Muscle of arm (tissue), 12 donors: ENCODE measurements around the gene KAZN. TPM values are rescaled to one million over a fixed set of nuclear protein-coding genes. Genes with fewer than 3 reads are reported as not detected.

ENCODE experiments used
- DNase-seq: peaks from one replicate; pipeline ENCODE4 v3.0.0-alpha.2; 2013
- polyA plus RNA-seq, 12 donors: library from polyadenylated mRNA; unstranded; fragments of 120-200 nt; gene quantifications; one replicate each; pipeline ENCODE4 v1.2.1, GENCODE V29; 2013; ENCODE audit not compliant: insufficient read length in 12 of 12

Gene KAZN
- polyA plus RNA-seq, 12 donors: 10.6 to 20.6 (median 14.8) TPM; not detected in 1

GRCh38 chr1:14848625-14849024 lies 250.1 kb downstream of the KAZN start:
- peak; percentile 17 for DNase-seq

- DNase-seq: peak; percentile 10
These were observed 250.6 kb downstream of the KAZN start for GRCh38 chr1:14849038-14849437.

- DNase-seq: no peak
These were observed 252.1 kb downstream of the KAZN start for GRCh38 chr1:14850563-14850962.

DNA sequence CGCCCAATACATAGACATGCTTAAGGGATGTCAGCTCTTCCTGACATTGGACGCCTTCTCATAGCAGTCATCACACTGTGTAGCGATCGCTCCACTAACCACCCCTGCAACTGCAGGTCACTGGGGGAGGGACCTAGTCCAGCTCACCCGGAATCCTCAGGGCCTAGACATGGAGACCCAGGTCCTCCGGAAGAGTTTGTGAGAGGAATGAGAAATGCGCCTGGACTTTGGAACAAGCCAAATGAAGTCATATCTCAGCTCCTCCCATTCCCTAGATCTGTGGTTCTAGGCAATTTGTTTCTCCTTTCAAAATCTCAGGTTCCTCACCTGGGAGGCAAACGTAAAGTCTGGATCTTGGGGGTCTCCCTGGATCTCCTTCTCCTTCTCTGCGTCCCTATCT lies 253.3 kb downstream of the KAZN start:
- no peak for DNase-seq

DNA sequence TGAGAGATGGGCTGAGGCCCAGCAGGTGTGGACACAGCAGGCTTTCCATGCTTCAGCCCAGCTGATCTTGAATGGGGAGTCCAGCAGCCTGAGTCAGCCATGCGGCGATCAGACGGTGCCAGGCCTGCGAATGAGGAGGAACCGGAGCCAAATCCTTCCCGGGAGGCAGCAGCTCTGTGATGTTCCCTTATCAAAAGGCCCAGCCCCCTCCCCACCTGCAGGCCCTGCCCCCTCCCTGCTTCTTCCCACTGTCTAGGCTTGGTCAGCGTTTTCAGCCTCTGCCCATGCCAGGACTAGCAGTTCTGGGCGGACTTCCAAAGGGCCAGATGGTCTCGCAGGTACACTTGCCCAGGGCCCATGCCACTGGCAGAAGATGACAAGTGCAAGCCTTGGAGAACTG lies 253.8 kb downstream of the KAZN start:
- DNase-seq: no peak

DNA sequence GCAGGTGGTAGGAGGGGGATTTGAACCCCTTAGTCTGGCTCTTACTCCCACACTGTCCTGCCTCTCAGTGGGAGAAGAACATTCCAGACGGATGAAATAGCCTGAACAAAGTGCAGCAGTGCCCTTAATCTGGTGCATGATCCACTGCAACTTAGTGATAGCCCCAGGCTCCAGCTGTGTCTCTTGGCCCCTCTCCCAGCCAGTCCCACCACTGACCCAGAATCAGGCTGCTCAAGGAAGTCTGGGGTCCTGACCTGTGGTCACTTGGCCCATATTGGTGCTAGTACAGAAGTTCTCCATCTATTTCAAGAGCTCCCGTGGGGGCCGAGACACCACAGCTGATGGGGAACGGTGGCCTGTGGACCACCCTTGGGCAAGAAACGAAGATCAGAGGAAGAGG lies 255.0 kb downstream of the KAZN start:
- no peak for DNase-seq

DNA sequence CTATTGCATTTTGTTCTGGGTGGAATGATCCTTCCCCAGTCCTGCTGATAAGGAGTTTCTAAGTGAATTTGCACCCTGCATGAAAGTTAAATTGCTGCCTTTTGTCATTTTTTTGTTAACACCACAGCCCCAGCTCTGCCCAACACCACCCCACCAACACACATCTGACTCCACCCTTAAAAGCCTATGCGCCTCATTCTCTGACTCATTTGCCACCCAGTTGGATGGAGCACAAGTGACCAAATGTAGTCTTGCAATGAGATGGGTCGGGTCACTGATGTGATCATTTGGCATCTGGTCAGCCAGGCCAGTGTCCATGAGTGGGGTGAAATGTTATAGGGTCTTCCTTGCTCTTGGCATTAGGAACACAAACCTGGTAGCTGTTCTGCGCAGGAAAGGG lies 256.8 kb downstream of the KAZN start:
- no peak for DNase-seq

DNA sequence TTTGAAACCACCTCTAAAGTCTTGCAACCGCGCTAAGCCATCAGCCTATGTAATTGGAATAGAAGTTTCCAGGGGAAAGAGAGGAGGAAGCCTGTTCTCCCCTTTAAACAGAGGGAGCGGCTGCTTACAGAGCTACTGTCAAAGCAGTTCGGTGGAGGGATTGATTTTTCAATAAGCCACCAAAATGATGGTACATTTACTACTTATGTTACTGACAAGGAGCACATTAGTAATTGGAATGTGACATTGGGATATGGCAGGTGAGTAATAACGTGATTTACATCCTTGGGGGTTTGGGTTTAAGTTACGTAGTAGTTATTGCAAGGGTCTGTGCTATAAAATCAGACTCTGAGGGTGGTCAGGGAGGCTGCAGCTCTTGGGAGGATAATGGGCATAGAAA lies 257.3 kb downstream of the KAZN start:
- DNase-seq: no peak

- no peak for DNase-seq
These were observed 259.1 kb downstream of the KAZN start for GRCh38 chr1:14857436-14858195.

DNA sequence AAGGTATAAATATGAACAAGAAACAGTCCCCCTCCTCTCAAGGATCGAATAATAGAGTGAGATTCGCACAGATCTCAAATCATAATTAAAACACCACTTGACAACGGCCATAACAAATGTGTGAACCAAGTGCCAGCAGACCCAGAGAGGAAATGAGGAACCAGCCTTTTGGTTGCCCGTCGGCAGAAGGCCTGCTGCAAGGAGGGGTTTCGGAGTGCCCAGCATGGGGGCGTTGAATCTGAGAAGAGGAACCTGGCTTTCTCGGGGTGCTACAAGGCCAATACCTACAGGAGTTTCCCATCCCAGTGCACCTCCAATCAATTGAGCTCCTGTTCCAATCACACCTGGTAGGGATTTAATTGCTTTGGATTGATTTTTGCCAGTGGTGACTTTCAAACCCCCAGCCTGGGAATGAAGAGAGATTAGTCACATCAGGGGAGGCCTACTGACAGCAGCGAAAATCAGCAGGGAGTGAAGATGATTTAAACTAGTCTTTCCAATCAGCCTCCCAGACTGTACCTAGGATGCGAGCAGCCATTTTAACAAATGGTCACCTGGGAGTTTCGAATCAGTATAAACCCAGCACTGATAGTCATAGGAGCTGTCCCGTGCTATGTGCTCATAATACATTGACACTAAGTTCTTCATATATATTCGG lies 263.8 kb downstream of the KAZN start:
- no peak for DNase-seq

- no peak for DNase-seq
These were observed 266.6 kb downstream of the KAZN start for GRCh38 chr1:14865106-14865505.

- no peak for DNase-seq
These were observed 268.6 kb downstream of the KAZN start for GRCh38 chr1:14866911-14867612.

DNA sequence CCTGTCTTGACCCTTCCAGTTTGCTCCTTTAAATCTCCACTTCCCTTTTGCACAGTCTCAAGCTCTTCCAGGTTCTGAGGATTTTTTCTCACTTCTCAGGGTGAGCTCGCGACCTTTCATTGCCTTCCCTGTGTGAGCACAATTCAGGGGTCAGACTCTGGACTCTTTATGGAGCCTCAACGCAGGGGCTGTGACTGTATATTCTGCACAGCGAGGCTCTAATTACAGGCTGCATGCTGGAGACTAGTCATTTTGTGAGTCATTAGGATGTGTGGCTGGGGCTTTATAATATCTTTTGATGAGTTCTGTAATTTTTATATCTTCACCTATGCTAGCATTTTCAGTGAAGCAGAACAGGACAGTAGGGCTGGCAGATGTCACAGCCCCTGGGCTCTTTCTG lies 270.7 kb downstream of the KAZN start:
- DNase-seq: no peak

DNA sequence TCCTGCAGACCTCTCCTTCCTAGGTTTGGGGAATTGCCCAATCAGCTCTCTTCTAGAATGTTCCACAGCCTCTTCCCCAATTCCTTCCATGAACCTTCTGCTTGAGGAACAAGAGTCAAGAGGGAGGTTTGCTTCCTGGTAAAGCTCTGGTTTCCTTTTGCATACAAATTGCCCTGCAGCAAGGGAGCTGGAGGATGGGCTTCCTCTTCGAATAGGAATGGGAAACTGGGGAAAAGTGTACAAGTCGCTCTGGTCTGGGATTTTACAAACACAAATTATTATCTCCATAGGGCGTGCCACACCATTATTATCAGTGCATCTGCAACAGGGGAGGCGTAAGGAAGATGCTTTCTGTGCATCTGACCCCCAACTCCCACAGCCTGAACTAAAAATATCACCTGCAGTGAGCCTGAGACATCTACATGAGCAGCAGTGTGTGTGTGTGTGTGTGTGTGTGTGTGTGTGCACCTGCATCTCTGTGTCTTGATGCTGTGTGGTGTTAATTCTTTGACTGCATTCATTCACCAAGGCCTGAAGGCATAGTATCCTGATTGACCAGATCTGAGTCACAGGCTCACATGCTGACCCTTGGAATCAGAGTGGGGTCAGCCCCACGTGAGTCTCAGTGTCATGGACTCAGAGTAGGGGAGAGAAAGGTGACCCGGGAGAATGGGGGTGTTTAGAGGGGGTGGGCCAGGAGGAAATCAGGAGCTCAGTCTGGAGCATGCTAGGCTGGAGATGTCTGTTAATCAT lies 272.9 kb downstream of the KAZN start:
- DNase-seq: no peak

GRCh38 chr1:14872762-14873161 lies 274.3 kb downstream of the KAZN start:
- DNase-seq: no peak

DNA sequence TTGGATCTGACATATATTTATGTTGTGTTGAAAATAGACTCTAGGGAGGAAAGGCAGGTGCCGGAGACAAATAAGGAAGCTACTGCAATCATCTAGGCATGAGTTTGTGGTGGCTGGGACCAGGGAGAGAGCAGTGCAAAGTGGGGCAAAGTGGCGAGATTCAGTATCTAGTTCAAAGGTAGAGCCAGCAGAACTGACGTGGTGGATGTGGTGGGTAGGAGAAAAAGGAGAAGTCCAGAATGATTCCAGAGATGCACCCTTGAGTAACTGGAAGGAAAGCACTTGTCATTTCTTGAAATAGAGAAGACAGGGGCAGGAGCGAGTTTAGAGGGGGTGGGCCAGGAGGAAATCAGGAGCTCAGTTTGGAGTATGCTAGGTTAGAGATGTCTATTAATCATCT lies 275.2 kb downstream of the KAZN start:
- DNase-seq: no peak

- DNase-seq: no peak
These were observed 277.3 kb downstream of the KAZN start for GRCh38 chr1:14875524-14876509.

DNA sequence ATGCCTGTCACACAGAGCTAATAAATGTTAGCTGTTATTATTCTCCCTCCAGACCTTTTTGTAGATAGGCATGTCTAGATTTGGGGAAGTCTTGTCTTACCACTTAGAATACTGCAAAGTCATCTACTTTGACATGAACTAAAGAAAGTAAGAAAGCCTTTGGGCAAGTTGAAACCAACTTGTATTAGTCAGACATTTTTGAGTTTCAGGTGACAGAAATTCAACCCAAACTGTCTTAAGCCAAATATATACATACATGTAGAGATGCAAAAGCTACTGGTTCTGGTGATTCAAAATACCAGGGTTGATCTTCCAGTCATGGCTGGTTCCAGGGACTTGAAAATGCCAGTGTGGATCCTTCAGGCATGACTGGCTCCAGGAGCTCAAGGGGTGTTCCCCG lies 278.3 kb downstream of the KAZN start:
- DNase-seq: no peak

- DNase-seq: no peak
These were observed 278.7 kb downstream of the KAZN start for GRCh38 chr1:14877224-14877623.

DNA sequence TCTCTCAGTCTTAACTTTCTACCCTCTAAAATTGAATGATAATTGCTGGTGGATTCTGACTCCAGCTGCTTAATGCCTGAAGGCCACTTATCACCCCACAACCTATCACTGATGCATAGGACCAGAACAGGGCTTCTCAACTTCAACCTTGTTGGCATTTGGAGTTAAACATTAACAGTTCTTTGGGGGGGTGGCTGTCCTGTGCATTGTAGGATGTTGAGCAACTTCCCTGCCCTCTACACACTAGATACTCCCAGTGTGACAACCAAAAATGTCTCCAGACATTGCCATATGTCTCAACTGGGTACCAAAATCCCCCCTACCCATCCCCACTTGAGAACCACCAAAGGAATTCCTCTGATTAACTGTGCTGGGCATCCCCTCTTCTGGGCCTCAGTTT lies 279.6 kb downstream of the KAZN start:
- no peak for DNase-seq

DNA sequence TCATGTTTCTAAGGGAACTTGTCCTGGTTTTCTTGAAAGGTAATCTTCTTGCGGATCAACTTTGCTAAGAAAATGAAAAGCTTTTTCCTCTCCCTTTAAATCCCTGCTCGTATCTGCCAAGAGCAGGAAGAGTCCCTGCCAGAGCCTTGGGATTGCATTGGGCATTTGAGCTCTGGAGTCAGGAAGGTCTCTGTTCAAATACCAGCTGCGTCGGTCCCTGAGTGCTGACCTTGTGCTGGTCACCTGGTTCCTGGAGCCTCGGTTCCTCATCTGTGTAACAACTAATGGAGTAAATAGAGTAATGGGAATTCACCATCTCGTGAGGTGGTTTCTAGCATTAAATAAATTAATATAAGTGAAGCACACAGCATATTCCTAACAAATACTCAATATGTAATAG lies 280.5 kb downstream of the KAZN start:
- DNase-seq: no peak
